ENCODE results near the gene PTGES3. TPM values are rescaled to one million over a fixed set of nuclear protein-coding genes. Genes with fewer than 3 reads are reported as not detected.

The PTGES3 gene
- total and polyA plus RNA-seq, 10 of the 15 experiments (the other 5 are each of a cell fraction or from before 2014, with no cell fraction given): 117 to 520 (median 175) TPM

DNA sequence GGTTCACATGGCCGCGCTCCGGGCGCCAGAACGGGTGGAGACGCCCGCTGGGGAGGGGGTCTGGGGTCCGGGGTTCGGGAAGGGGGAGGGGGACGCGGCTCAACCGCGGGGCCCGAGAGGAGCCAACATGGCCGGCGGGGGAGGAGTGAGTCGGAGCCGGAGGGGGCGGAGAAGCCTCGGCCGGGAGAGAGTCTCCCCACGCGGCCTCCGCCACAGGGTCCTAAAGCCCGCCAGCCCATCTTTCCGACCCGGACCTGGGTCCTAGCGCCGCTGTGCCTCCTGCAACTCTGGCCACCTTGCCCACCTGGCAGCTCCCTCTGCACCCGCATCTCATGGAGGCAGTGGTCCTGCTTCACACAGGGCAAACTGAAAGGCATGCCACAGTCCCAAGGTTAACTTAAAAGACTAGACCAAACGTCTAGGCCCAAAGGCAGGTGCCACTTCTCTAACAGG lies 57.9 kb downstream of the PTGES3 start, which contains the start of gene BAZ2A (continued):
- TF ChIP-seq PRDM15 (CRISPR knock-in tag; IDR thresholded peaks at IDR 0.05) (no peak), ASH2L (IDR thresholded peaks at IDR 0.05; ENCODE audit: borderline replicate concordance, low read depth) (no peak), ETV6 (conservative IDR thresholded peaks at IDR 0.05 in 1 of 2, IDR thresholded peaks at IDR 0.05 in 1 of 2; ENCODE audit: borderline replicate concordance in 1 of 2, low read depth in 1 of 2) (0 out of 4 replicates have a peak, but pooled peaks of 1 of the 2 experiments have one; percentile 22), SMC3 (IDR thresholded peaks at IDR 0.05; ENCODE audit: borderline replicate concordance, low read length) (peak; percentile 12; the same call in 1 of the 2 replicates), E2F8 (IDR thresholded peaks at IDR 0.05; ENCODE audit: low read depth, partially characterized antibody) (no peak), WRNIP1 (IDR thresholded peaks at IDR 0.05; ENCODE audit: borderline replicate concordance, low read depth, low read length) (no peak), ZNF24 (IDR thresholded peaks at IDR 0.05) (peak; percentile 44; the same call in 1 of the 2 replicates), ZSCAN29 (IDR thresholded peaks at IDR 0.05) (no peak), KLF5 (IDR thresholded peaks at IDR 0.05; ENCODE audit: partially characterized antibody) (no peak), CHD2 (IDR thresholded peaks at IDR 0.05; ENCODE audit: borderline replicate concordance, low read depth, low read length) (peak; percentile 73), ZBTB33 (IDR thresholded peaks at IDR 0.05) (no peak), GATAD2B (conservative IDR thresholded peaks at IDR 0.05; ENCODE audit: low read depth) (no peak), MTA3 (IDR thresholded peaks at IDR 0.05; ENCODE audit: borderline replicate concordance, low read length) (no peak), CEBPB (IDR thresholded peaks at IDR 0.05; ENCODE audit: borderline replicate concordance in 1 of 2, low read depth in 2 of 2, low read length in 2 of 2) (no peak)
- TF ChIP-seq, protein P1, sequence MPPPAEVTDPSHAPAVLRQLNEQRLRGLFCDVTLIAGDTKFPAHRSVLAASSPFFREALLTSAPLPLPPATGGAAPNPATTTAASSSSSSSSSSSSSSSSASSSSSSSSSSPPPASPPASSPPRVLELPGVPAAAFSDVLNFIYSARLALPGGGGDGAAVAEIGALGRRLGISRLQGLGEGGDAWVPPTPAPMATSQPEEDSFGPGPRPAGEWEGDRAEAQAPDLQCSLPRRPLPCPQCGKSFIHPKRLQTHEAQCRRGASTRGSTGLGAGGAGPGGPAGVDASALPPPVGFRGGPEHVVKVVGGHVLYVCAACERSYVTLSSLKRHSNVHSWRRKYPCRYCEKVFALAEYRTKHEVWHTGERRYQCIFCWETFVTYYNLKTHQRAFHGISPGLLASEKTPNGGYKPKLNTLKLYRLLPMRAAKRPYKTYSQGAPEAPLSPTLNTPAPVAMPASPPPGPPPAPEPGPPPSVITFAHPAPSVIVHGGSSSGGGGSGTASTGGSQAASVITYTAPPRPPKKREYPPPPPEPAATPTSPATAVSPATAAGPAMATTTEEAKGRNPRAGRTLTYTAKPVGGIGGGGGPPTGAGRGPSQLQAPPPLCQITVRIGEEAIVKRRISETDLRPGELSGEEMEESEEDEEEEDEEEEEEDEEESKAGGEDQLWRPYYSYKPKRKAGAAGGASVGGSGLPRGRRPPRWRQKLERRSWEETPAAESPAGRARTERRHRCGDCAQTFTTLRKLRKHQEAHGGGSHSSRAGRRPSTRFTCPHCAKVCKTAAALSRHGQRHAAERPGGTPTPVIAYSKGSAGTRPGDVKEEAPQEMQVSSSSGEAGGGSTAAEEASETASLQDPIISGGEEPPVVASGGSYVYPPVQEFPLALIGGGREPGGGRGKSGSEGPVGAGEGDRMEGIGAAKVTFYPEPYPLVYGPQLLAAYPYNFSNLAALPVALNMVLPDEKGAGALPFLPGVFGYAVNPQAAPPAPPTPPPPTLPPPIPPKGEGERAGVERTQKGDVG (CRISPR knock-in tag; IDR thresholded peaks at IDR 0.05): no peak
- TF ChIP-seq, protein P2, sequence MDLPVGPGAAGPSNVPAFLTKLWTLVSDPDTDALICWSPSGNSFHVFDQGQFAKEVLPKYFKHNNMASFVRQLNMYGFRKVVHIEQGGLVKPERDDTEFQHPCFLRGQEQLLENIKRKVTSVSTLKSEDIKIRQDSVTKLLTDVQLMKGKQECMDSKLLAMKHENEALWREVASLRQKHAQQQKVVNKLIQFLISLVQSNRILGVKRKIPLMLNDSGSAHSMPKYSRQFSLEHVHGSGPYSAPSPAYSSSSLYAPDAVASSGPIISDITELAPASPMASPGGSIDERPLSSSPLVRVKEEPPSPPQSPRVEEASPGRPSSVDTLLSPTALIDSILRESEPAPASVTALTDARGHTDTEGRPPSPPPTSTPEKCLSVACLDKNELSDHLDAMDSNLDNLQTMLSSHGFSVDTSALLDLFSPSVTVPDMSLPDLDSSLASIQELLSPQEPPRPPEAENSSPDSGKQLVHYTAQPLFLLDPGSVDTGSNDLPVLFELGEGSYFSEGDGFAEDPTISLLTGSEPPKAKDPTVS (IDR thresholded peaks at IDR 0.05; ENCODE audit: low read depth, low read length): peak; percentile 40; the same call in 1 of the 2 replicates
